Mesendoderm (in vitro differentiated cells): ENCODE results near the gene WAC. TPM values are rescaled to one million over a fixed set of nuclear protein-coding genes. Genes with fewer than 3 reads are reported as not detected.

Experiments
- small RNA-seq: library from polyadenylated mRNA; stranded (forward); fragments of <200 nt; extraction: miRNeasy Mini kit (QIAGEN cat#:217004); gene quantifications from one replicate; pipeline ENCODE3, GENCODE V24; 2013; ENCODE audit not compliant: insufficient read depth

WAC gene

Small RNAs within 50 kb of the gene (small RNA-seq; reads per million reads assigned to genes)
- gene RNU4ATAC6P: not detected
- gene RNU6-1067P: not detected
